Calu3 (cell line): Measurements from ENCODE around the gene KDM3A. TPM values are rescaled to one million over a fixed set of nuclear protein-coding genes. Genes with fewer than 3 reads are reported as not detected.

ENCODE experiments used
- BruUV-seq: library from RNA; stranded (reverse); fragments of 400-500 nt; replicated peaks from 2 replicates; lab custom pipeline; 2021; lab: Mats Ljungman, UMichigan
- CTCF ChIA-PET: fragments of 300-600 bp; sonication (Branson Sonifier 250); formaldehyde crosslinking; loops from one replicate; lab custom pipeline; 2022; ENCODE audit warnings: antibody characterized with exemption; lab: Charles Lee
- DNase-seq: peaks from one replicate; pipeline ENCODE4 v3.0.0; 2022
- H3K27ac Mint-ChIP-seq: one replicate; pipeline ENCODE4 v1.8.0; 2022; ENCODE audit warnings: mixed read lengths; ENCODE audit not compliant: unreplicated experiment
- H3K27me3 Mint-ChIP-seq: one replicate; pipeline ENCODE4 v1.8.0; 2022; ENCODE audit warnings: mixed read lengths; ENCODE audit not compliant: unreplicated experiment
- H3K36me3 Mint-ChIP-seq: one replicate; pipeline ENCODE4 v1.8.0; 2022; ENCODE audit warnings: mild to moderate bottlenecking, moderate library complexity, mixed read lengths; ENCODE audit not compliant: insufficient read depth, unreplicated experiment
- H3K4me1 Mint-ChIP-seq: one replicate; pipeline ENCODE4 v1.8.0; 2022; ENCODE audit warnings: mild to moderate bottlenecking, low read depth, mixed read lengths; ENCODE audit not compliant: unreplicated experiment
- H3K4me3 Mint-ChIP-seq: one replicate; pipeline ENCODE4 v1.8.0; 2022; ENCODE audit warnings: mild to moderate bottlenecking, low read depth, moderate library complexity, mixed read lengths; ENCODE audit not compliant: unreplicated experiment
- H3K9me3 Mint-ChIP-seq: one replicate; pipeline ENCODE4 v1.8.0; 2022; ENCODE audit warnings: low read depth, mixed read lengths; ENCODE audit not compliant: unreplicated experiment
- CTCF ChIP-seq: fragments of 200-600 bp; IDR thresholded peaks from one replicate; pipeline ENCODE4 v1.8.0; 2022; ENCODE audit warnings: antibody characterized with exemption; ENCODE audit not compliant: unreplicated experiment
- intact Hi-C: fragments of 100-400 bp; cut with micrococcal nuclease; formaldehyde crosslinking; loops from one replicate; pipeline ENCODE4 v1.10.0; 2022; ENCODE audit not compliant: unreplicated experiment
- total RNA-seq: library from RNA; stranded (reverse); gene quantifications from 2 replicates; pipeline ENCODE4 v1.2.3, GENCODE V29; 2022

KDM3A gene
- total RNA-seq, 1 experiment from 2014 or later, result 37.8 TPM

DNA sequence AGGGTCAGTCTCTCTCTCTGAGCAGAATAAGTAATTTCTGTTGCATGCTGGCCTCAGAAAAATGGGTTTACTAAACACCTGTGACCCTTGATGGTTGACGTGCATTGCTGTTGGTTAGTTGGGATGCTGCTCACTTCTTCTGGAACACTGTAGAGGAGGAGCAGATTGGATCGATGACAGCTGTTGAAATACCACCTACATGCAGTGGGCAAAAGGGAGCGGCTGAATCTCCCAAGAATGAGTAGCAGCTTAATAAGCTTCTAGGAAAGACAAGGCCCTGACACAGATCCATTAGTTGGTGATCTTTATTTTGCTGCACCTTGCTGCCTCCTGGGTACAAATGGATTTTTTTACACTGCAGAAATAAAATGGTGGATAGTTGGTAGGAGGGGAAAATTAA is 43.2 kb downstream of the KDM3A start:
- H3K36me3 Mint-ChIP-seq, result peaks cover 61% of the 10 kb centered on the region
- no peaks in the 10 kb centered on the region for H3K4me1 Mint-ChIP-seq
- intact Hi-C loops, result no loop called here
- TF ChIP-seq CTCF, result no peak
- no peaks in the 10 kb centered on the region for H3K9me3 Mint-ChIP-seq
- no peak for DNase-seq
- CTCF ChIA-PET, result no interaction called here
- no peak overlapping the region for H3K4me3 Mint-ChIP-seq
- H3K27me3 Mint-ChIP-seq, result no peaks in the 10 kb centered on the region
- H3K27ac Mint-ChIP-seq, result no peak overlapping the region
- no TSS peak for BruUV-seq

DNA sequence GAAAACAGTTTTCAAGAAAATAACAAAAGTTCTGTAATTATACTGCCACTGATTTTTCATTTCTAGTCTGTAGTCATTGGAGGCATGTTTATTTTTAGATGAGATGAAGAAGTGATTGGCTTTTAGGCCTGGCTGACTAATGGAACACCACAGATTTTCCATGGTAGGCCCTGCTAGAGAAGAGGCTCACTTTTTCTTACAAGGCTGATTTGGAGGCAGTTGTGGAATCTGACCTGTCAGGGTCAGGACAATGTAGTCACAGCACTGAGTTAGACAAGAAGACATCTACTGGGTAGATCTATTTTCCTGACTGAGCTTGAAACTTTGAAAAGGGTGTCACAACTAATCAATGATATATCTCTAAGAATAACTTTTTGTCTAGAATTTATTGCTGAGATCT is 43.9 kb downstream of the KDM3A start:
- no TSS peak for BruUV-seq
- Mint-ChIP-seq H3K27me3 (no peaks in the 10 kb centered on the region), H3K9me3 (no peaks in the 10 kb centered on the region), H3K4me1 (no peaks in the 10 kb centered on the region), H3K36me3 (peaks cover 55% of the 10 kb centered on the region), H3K27ac (no peak overlapping the region), H3K4me3 (no peak overlapping the region)
- intact Hi-C loops, result no loop called here
- TF ChIP-seq CTCF, result no peak
- CTCF ChIA-PET, result no interaction called here
- DNase-seq, result no peak

DNA sequence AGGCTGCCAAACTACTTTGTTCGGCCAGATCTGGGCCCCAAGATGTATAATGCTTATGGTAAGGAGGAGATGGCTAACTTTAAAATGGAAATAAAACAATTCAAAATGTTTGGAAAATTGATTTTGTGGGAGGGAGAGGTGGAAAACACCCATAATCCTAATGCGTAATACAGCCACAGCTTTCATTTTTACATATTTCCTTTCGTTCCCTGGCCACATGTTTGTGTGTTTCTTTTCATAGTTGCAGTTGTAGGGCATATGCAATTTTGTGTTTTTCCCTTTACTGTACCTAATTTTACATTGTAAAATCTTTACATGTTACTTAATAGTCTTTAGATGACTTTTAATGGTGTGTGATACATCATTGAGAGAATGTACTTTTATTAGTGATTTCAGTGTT is 44.6 kb downstream of the KDM3A start:
- CTCF ChIA-PET, result no interaction called here
- Mint-ChIP-seq H3K36me3 (peaks cover 48% of the 10 kb centered on the region), H3K9me3 (no peaks in the 10 kb centered on the region), H3K4me3 (no peak overlapping the region), H3K27ac (no peak overlapping the region), H3K4me1 (no peaks in the 10 kb centered on the region), H3K27me3 (no peaks in the 10 kb centered on the region)
- TF ChIP-seq CTCF, result no peak
- DNase-seq, result no peak
- no TSS peak for BruUV-seq
- intact Hi-C loops, result no loop called here

GRCh38 chr2:86487062-86487461 is 45.9 kb downstream of the KDM3A start:
- H3K4me1 Mint-ChIP-seq, result no peaks in the 10 kb centered on the region
- peaks cover 46% of the 10 kb centered on the region for H3K36me3 Mint-ChIP-seq
- TF ChIP-seq CTCF, result no peak
- no peak overlapping the region for H3K27ac Mint-ChIP-seq
- intact Hi-C loops, result no loop called here
- no TSS peak for BruUV-seq
- H3K27me3 Mint-ChIP-seq, result no peaks in the 10 kb centered on the region
- no peak overlapping the region for H3K4me3 Mint-ChIP-seq
- CTCF ChIA-PET, result no interaction called here
- H3K9me3 Mint-ChIP-seq, result no peaks in the 10 kb centered on the region
- no peak for DNase-seq
